HG03039 (cell line): ENCODE data around the gene PALD1.
"Not testable (repeated sequence)": the region's sequence is repeated elsewhere in the genome, so short reads cannot be mapped to it uniquely, and the experiment has no call there.

ENCODE experiments used
- ATAC-seq: cut with Tn5 transposase; IDR thresholded peaks from one replicate; pipeline ENCODE4 v1.9.1; 2021; ENCODE audit warnings: mild to moderate bottlenecking, moderate library complexity; ENCODE audit not compliant: unreplicated experiment

The PALD1 gene

GRCh38 chr10:70481831-70482530 lies 3.4 kb downstream of the PALD1 start:
- no peak for ATAC-seq

- ATAC-seq = no peak
These were observed 4.6 kb downstream of the PALD1 start for GRCh38 chr10:70482982-70483760.

GRCh38 chr10:70483872-70484271 lies 5.3 kb downstream of the PALD1 start:
- not testable (repeated sequence) for ATAC-seq

GRCh38 chr10:70487824-70488223 lies 9.3 kb downstream of the PALD1 start:
- no peak for ATAC-seq

GRCh38 chr10:70490142-70490541 lies 11.6 kb downstream of the PALD1 start:
- ATAC-seq = no peak

- ATAC-seq = no peak
These were observed 13.0 kb downstream of the PALD1 start for GRCh38 chr10:70491614-70492013.

GRCh38 chr10:70492786-70493659 lies 14.5 kb downstream of the PALD1 start:
- ATAC-seq = peak; percentile 30

GRCh38 chr10:70493660-70494234 lies 15.2 kb downstream of the PALD1 start:
- peak; percentile 63 for ATAC-seq

- no peak for ATAC-seq
These were observed 16.0 kb downstream of the PALD1 start for GRCh38 chr10:70494536-70494935.

GRCh38 chr10:70494966-70495365 lies 16.4 kb downstream of the PALD1 start:
- no peak for ATAC-seq

GRCh38 chr10:70495691-70496261 lies 17.2 kb downstream of the PALD1 start:
- no peak for ATAC-seq

GRCh38 chr10:70496341-70497119 lies 18.0 kb downstream of the PALD1 start:
- no peak for ATAC-seq

- no peak for ATAC-seq
These were observed 18.6 kb downstream of the PALD1 start for GRCh38 chr10:70497120-70497545.

- ATAC-seq = no peak
These were observed 20.6 kb downstream of the PALD1 start for GRCh38 chr10:70498970-70499835.

GRCh38 chr10:70499836-70500167 lies 21.2 kb downstream of the PALD1 start:
- ATAC-seq = no peak

- ATAC-seq = no peak
These were observed 21.8 kb downstream of the PALD1 start for GRCh38 chr10:70500368-70500767.

GRCh38 chr10:70500812-70501301 lies 22.3 kb downstream of the PALD1 start:
- ATAC-seq = no peak

GRCh38 chr10:70502406-70502805 lies 23.8 kb downstream of the PALD1 start:
- no peak for ATAC-seq

- ATAC-seq = no peak
These were observed 25.2 kb downstream of the PALD1 start for GRCh38 chr10:70503776-70504175.
